AG04450 (cell line): ENCODE results near the gene BICRA. TPM values are rescaled to one million over a fixed set of nuclear protein-coding genes. Genes with fewer than 3 reads are reported as not detected.

Source experiments
- CTCF ChIA-PET: fragments of 300-600, 350-600 bp; formaldehyde crosslinking; extraction: SDS; loops from one replicate; lab custom pipeline; 2022; ENCODE audit warnings: antibody characterized with exemption, inconsistent platforms; lab: Charles Lee
- POLR2A ChIA-PET: fragments of 350-600 bp; formaldehyde crosslinking; extraction: SDS; loops from one replicate; lab custom pipeline; 2021; ENCODE audit warnings: antibody characterized with exemption, inconsistent platforms; lab: Yijun Ruan, JAX
- DNase-seq: peaks from one replicate; pipeline ENCODE4 v3.0.0-alpha.2; 2011; ENCODE audit warnings: low read depth, low spot score
- H3K27ac ChIP-seq: one replicate; pipeline ENCODE4 v1.5.1; 2012; ENCODE audit warnings: low read depth, low read length, control low read depth
- H3K27me3 ChIP-seq: one replicate; pipeline ENCODE4 v1.6.0; 2012; ENCODE audit warnings: low read length; ENCODE audit not compliant: control insufficient read depth, insufficient read depth
- H3K4me3 ChIP-seq: 2 replicates; pipeline ENCODE4 v1.5.1; 2011; ENCODE audit warnings: mild to moderate bottlenecking, low read depth, low read length, control low read depth
- H3K9me3 ChIP-seq: 2 replicates; pipeline ENCODE4 v1.5.1; 2012; ENCODE audit warnings: low read length; ENCODE audit not compliant: control insufficient read depth, insufficient read depth
- CTCF ChIP-seq: IDR thresholded peaks from 2 replicates; pipeline ENCODE4 v1.5.1; 2011; ENCODE audit warnings: low read depth, low read length, control low read depth, inconsistent platforms
- polyA plus RNA-seq: library from polyadenylated mRNA; depleted of rRNA; stranded (reverse); fragments of >200 nt; gene quantifications from 2 replicates; pipeline ENCODE4 v1.2.3, GENCODE V29; 2011

Gene BICRA
- polyA plus RNA-seq, 1 experiment: 0.72 TPM

- Histone ChIP-seq H3K9me3 (no peaks in the 10 kb centered on the region; the same call in 1 of the 2 replicates), H3K4me3 (peak overlapping the region; percentile 80), H3K27ac (peak overlapping the region; percentile 85), H3K27me3 (no peaks in the 10 kb centered on the region)
- CTCF ChIA-PET: interaction anchor here (1.5 kb wide), 1 partner anchor 91 kb away, joined by 7 read pairs; no protein-coding TSS in a partner anchor
- POLR2A ChIA-PET: interaction anchor here (0.5 to 3.6 kb wide), 5 partner anchors 9 to 93 kb away, joined by 3 to 38 read pairs (median 4); no protein-coding TSS in a partner anchor
- DNase-seq: peak; percentile 78
- peak; percentile 39 for TF ChIP-seq CTCF
These were observed 638 bp upstream of the BICRA start for GRCh38 chr19:47608074-47608918.

GRCh38 chr19:47609906-47610894, 1.3 kb downstream of the BICRA start:
- DNase-seq: no peak
- H3K27ac ChIP-seq: peak overlapping the region; percentile 83
- CTCF ChIA-PET: interaction anchor here (0.5 to 1.5 kb wide), 5 partner anchors 17 to 98 kb away, joined by 4 to 6 read pairs (median 5); no protein-coding TSS in a partner anchor
- peak overlapping the region; percentile 74 for H3K4me3 ChIP-seq
- POLR2A ChIA-PET: interaction anchor here (0.6 to 3.6 kb wide), 8 partner anchors 8 to 135 kb away, joined by 3 to 38 read pairs (median 4); partner anchors contain the start of genes KPTN, NAPA and NOP53
- H3K27me3 ChIP-seq: no peaks in the 10 kb centered on the region
- H3K9me3 ChIP-seq: no peaks in the 10 kb centered on the region; the same call in 1 of the 2 replicates
- no peak for TF ChIP-seq CTCF

- CTCF ChIA-PET: interaction anchor here (0.5 to 1.5 kb wide), 4 partner anchors 16 to 97 kb away, joined by 4 to 5 read pairs (median 5); no protein-coding TSS in a partner anchor
- Histone ChIP-seq H3K27me3 (no peaks in the 10 kb centered on the region), H3K27ac (no peak overlapping the region), H3K4me3 (peak overlapping the region; percentile 74), H3K9me3 (no peaks in the 10 kb centered on the region; the same call in 1 of the 2 replicates)
- no peak for DNase-seq
- POLR2A ChIA-PET: interaction anchor here (0.9 to 3.6 kb wide), 4 partner anchors 8 to 108 kb away, joined by 4 to 38 read pairs (median 6); partner anchors contain the start of gene NAPA
- no peak for TF ChIP-seq CTCF
These were observed 2.0 kb downstream of the BICRA start for GRCh38 chr19:47610902-47611301.

GRCh38 chr19:47613165-47614020, 4.5 kb downstream of the BICRA start:
- Histone ChIP-seq H3K27ac (peak overlapping the region; percentile 65), H3K27me3 (no peaks in the 10 kb centered on the region), H3K9me3 (no peaks in the 10 kb centered on the region; the same call in 1 of the 2 replicates), H3K4me3 (no peak overlapping the region)
- CTCF ChIA-PET: interaction anchor here (0.9 kb wide), 1 partner anchor 98 kb away, joined by 4 read pairs; no protein-coding TSS in a partner anchor
- POLR2A ChIA-PET: interaction anchor here (0.7 kb wide), 1 partner anchor 98 kb away, joined by 3 read pairs; no protein-coding TSS in a partner anchor
- TF ChIP-seq CTCF: no peak
- peak; percentile 41 for DNase-seq
